HG03280 (cell line): ENCODE measurements around the gene DDC.
"Not testable (repeated sequence)": the region's sequence is repeated elsewhere in the genome, so short reads cannot be mapped to it uniquely, and the experiment has no call there.

ENCODE experiments used
- ATAC-seq: cut with Tn5 transposase; IDR thresholded peaks from one replicate; pipeline ENCODE4 v1.9.1; 2021; ENCODE audit warnings: mild to moderate bottlenecking, moderate library complexity; ENCODE audit not compliant: unreplicated experiment

DDC gene

GRCh38 chr7:50462361-50462760 is 102.8 kb downstream of the DDC start:
- ATAC-seq: no peak

DNA sequence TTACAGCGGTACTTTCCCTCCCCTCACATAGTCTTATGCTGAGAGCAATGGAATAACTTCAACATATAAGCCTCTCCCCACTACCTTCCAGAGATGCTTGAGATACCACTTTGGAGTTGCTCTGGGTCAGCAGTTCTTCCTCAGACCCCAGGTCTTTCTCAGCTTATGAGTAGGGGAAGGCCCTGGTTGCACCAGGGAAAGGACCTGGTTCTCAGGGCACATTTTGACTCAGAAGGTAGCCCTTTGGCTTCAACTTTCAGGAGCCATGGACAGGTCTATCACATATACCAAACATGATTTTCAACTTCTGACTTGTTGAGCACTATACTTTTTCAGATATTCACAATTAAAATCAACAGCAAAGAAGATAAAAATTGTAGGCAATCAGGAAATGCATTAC is 103.5 kb downstream of the DDC start:
- ATAC-seq: no peak

- ATAC-seq: not testable (repeated sequence)
Observed at GRCh38 chr7:50459183-50459582, 106.0 kb downstream of the DDC start.

GRCh38 chr7:50458651-50459050 is 106.6 kb downstream of the DDC start:
- not testable (repeated sequence) for ATAC-seq

DNA sequence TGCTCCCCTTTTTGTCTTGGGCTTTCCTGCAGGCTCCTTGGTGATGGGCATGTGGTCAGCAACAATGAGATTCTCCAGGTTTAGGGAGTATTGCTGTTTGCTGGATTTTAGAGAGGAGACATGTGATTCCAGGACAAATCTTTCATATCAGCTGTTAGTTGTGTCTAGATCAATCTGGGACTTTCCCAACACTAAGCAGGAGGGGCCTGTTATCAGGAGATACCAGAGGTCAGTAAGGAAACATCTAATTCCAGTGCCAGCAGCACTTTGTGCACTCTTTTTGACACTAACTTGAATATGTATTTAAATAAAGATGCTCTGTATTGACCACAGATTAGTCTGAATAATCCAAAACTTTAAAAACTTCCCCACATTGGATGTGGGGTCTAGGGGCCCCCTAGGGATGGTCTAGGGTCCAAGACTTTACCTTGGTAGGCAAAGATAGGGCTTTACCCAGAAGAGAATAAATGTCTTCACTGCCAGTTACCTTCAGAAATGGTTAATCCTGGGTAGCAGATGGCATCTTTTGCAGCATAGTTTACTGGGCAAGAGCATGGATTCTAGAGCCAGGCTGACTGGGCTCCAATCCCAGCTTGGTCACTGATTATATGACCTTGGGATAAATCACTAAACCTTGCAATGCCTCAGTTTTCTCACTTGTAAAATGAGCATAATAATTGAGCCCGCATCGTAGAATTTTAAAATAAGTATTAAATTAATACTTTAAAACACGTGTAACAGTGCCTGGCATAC is 108.7 kb downstream of the DDC start:
- no peak for ATAC-seq

DNA sequence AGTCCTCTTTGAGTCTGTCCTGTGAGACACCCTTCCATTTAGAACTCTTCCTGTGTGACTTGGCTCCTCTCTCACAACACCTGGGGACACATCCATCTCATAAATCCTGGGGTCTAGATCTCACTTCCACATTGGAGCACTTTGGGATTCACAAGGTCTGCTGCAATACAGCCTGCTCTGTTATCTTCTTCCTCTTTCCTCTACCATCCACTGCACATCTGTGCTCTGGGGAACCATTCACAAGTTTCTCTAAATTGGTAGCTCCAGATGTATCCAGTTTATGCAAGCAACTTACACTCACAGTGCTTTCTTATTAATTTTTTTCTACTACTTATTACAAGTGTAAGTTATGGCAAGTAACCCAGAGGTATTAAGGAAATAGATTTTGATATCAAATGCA is 109.5 kb downstream of the DDC start:
- ATAC-seq: no peak

GRCh38 chr7:50454968-50455367 is 110.2 kb downstream of the DDC start:
- no peak for ATAC-seq

DNA sequence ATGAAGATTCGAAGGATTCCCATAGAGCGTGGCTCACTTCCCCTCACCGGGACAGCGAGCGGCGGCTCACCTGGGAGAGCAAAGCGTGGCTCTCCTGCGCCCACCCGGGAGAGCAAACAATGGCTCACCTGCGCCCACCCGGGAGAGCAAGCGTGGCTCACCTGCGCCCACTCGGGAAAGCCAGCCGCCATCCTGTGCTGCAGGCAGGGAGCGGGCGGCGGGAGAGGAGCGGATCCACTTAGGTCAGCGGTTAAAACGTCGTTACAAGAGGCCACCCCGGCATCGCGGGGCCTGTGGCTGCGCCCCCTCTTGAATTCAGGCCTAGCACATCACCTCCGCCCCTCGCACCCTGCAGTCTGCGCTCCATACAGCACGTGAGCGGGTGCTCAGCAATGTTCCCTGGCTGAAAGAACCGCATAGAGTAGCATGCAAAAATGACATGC is 114.6 kb downstream of the DDC start:
- ATAC-seq: no peak

- peak; percentile 92 for ATAC-seq
Observed at GRCh38 chr7:50449881-50450589, 115.2 kb downstream of the DDC start, which contains the start of gene FIGNL1. TSS of gene FIGNL1 (minus strand) at chr7:50450350. CDS start at chr7:50447287, 3,063 bp downstream.

GRCh38 chr7:50449501-50449880 is 115.7 kb downstream of the DDC start:
- no peak for ATAC-seq

GRCh38 chr7:50448823-50449222 is 116.4 kb downstream of the DDC start:
- ATAC-seq: peak; percentile 28

DNA sequence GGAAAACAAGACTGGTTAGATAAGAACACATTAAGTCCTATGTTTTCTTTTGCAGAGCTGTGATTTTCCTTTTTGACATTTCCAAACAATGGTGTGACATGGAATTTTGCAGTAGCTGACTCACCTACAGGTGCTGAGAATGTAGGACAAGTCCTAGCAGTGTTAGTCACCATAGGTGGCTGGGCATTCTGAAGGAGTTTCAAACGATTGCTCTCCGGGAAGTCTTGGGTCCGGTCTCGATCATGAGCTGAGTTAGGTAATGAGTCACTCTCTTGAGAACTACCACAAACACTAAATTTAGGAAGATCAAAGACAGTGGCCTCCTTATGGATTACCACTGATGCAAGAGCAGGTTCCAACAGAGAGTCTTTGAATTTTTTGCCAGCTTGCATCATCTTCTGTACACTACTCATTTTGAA is 118.7 kb downstream of the DDC start:
- ATAC-seq: no peak

GRCh38 chr7:50436133-50436806 is 128.9 kb downstream of the DDC start:
- no peak for ATAC-seq

DNA sequence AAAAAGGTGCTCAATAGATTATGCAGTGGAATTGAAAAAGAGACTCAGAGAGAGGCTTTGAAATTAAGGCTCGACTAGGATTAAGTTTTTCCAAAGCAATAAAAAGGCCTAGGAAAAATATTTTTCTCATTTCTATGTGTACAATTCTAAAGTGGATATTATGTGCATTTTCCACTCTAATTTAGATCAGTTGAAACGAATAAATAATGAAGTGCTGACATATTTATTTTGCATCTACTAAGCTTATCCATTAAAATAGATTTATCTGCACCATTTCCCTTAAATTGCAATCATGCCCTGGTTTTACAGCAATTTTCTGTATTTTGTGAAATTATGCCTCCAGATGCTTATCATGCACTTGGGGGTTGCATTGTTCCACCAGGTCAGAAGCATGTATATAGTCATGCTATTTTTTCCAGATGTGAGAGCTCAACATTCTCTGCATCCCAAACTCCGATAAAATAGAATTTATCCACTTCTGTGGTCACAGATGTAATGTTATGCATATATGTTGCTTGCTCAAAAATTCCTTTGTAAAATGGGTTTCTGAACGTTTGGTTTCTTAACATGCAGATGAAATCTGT is 133.4 kb downstream of the DDC start:
- no peak for ATAC-seq

DNA sequence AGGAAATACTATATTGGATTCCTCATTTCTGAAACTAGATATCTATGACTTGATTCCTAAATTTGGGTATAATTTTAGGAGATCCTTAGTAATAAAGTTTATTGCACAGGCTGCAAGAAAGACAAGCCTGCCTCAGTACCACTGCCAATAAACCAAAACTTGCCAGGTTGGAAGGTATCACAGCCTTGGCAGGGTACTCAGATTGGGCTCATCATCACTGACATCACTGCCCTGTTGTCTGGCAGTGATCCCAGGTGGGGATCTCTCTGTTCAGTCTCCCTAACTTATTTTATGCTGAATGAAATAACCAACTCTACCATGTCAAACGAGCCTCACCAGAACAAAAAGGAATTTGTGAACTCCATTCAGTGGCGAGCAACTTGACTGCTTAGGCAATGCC is 133.9 kb downstream of the DDC start:
- ATAC-seq: no peak

GRCh38 chr7:50428911-50429310 is 136.3 kb downstream of the DDC start:
- ATAC-seq: no peak

- no peak for ATAC-seq
Observed at GRCh38 chr7:50427518-50427917, 137.7 kb downstream of the DDC start.

DNA sequence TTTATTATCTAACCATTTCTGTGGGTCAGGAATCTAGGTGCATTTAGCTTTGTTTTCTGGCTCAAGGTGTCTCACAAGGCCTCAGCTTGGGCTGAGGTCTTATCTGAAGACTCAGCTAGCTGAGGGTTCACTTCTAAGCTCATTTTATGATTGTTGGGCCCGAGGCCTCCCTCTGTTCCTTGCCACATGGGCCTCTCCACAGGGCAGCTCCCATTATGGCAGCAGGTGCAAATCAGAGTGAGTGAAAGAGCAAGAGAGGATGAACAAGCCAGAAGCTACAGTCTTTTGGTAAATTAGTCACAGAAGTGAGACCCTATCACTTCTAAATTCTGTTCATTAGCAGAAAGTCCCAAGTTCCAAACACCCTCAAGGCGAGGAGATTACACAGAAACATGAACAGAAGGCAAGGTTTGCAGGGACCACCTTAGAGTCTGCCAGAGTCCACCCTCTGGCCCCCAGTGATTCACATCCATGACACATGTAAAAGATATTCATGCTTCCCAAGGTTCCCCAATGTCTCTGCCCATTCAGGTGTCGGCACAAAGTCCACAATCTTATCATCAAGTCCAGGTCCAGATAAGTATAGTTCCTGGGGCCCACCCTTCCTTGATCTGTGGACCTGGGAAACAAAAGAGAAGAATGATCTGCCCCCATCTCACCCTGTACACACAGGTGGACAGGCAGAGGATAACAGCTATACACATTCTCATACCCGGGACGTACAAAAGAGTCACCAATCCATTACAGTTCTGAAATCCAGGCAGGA is 138.7 kb downstream of the DDC start:
- ATAC-seq: no peak

DNA sequence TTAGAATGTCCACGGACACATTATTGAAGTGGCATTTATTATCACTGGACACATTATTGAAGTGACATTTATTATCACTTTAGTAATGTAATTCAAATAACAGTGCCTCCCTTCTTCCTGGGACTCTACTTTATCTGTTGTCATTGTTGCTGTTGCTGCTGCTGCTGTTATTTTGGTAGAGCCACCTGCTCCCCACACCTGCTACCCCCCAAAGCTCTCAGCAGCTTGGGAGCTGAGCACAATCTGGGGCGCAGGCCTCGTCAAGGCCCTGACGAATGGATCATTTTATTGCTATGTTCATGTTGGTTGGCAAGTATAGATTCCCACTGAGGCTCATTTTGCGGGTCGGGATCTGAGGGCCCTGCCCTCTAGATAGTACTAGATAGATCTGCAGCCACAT is 139.9 kb downstream of the DDC start:
- ATAC-seq: no peak

GRCh38 chr7:50423860-50424259 is 141.3 kb downstream of the DDC start:
- ATAC-seq: no peak

- no peak for ATAC-seq
Observed at GRCh38 chr7:50422858-50423257, 142.3 kb downstream of the DDC start.
